GM18858 (cell line): ENCODE data around the gene CEP128.

ENCODE experiments used
- ATAC-seq: cut with Tn5 transposase; IDR thresholded peaks from one replicate; pipeline ENCODE4 v1.9.1; 2021; ENCODE audit not compliant: unreplicated experiment

Gene CEP128

DNA sequence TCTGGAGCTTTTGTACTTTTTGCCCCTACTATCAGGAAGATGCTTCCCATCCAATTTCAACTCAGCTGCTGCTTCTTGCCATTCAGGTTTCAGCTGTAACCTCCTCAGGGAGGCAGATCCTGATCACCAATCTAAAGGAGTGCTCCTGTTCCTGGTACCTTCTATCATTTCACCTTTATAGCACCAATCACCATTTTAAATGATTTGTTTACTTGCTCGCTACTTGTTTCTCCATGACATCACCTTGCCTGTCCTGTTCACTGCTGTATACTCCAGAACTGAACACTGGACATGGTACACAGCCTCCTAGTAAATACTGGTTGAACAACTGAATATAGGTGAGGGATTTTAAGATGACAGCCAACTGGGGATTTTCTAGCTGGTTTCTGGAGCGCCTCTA, 443.0 kb downstream of the CEP128 start:
- no peak for ATAC-seq

DNA sequence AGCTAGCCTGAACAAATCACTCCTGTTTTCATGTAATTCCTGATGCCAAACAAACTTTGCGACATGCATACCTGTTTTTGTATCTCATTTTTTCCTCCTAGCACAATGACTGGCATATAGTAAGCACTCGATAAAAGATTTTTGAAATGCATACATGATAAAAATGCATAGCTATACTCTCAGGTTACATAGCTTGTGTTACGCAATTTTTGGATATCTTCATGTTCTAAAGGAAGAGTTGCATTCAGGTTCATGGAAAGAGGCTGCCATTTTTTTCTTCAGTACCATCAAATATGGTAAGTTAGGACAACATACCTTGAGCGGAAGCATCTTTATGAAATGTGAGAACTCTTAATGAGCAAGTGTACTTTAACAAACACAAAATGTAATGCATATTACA, 445.4 kb downstream of the CEP128 start:
- ATAC-seq: no peak

DNA sequence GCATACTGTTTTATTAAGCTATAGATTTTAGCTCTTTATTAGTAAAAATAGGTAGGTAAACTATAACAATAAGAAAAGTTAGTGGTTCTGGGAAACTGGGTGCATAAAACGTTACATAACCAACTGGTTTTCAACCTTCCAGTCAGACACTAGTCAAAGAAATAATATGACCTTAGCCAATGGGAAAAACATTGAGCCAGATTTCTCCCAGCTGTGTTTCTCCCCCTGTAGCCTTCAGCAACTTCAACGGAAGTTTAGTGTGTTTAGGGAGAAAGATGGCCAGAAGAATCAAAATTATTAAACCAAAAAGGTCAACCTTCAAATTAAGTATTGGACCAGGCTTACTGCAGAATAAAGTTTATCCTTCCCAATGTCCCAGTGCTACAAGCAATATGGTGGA, 446.8 kb downstream of the CEP128 start:
- no peak for ATAC-seq

DNA sequence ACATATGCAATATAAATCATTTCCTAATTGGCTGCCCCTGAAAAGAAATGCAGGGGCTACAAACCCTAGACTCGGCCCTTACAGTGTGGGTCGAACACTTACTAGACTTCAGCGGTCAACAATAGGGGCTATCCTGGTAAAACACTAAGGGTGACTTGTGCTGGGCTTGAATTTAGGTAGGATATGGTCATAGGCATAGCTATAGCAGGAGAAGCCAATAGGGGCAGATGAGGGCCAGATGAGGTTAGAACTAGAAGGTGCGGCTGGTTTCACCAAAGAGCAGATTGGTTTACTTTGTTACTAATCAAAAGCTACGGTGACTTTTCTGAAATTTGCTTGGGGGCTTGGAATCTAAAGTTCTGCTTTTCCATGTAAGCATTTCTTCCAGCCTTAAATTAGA, 447.9 kb downstream of the CEP128 start:
- ATAC-seq: no peak

DNA sequence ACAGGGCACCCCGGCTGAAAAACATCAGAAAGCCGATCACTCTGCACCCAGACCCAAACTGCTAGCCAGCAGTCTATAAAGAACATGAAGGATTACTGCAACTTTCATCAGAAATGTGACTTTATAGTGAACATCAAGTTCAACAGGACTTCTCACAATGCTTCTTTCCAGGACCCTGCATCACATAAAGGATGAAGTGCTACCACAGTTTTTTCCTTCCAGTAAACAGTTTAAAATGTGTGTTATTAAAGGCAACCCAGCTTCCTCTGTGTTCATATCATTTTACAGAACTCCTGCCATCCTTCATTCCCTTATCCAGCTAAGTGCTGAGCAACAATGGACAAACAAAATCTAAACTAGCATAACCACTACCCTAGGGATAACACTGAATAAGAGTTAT, 449.9 kb downstream of the CEP128 start:
- ATAC-seq: no peak

DNA sequence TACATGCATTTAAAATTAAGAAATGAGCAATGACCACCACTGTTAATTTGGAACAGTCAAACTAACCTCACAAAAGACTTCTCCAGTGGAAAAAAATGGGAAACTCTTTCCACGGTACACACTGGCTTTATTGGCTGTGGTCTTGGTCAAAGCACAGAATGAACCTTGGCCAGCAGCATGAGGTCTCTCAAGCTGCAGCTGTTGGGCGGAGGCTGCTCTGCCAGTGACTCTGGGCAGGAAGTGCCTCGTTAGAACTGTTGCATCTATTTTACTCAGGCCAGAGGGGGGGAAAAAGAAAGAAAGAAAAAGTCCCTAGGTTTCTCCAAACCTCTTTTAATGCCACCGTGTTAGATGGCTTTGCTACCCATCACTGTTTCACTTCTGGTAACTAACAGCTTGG, 450.4 kb downstream of the CEP128 start:
- peak; percentile 92 for ATAC-seq

GRCh38 chr14:80489513-80489912, 452.0 kb downstream of the CEP128 start:
- no peak for ATAC-seq

DNA sequence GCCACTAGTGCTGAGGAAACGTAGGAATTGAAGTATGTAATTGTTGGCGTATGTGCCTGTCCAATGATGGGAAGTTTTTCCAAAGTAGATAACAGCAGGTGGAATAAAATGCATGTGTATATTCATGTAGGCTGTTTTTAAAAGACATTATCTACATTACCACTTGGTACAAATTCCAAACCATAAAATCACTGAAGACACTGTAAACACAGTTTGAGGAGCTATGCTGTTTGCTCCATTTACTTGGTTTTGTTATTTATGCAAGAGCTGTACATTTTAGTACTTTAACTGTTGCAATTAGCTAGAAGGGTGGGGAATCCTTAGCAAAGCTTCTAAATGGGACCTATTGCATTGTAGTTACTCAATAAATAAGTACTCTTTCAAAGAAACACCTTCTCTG, 455.8 kb downstream of the CEP128 start:
- no peak for ATAC-seq

GRCh38 chr14:80483331-80483730, 458.2 kb downstream of the CEP128 start:
- no peak for ATAC-seq

- ATAC-seq: no peak
These were observed 464.0 kb downstream of the CEP128 start for GRCh38 chr14:80477388-80478160.

DNA sequence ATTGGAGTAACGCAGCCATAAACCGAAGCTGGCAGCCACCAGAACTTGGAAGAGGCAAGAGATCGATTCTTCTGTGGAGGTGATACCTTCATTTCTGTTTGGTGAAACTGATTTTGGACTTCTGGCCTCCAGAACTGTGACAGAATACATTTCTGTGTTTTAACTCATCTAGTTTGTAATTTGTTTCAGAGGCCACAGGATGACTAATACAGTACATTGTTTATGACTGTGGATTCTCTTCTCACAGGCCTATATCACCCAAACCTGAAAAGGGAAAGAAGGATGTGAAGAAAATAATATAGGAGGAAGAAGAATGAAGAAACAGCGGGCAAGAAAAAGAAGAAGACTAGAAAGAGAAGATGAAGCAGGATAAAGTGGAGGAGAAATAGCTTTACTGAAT, 466.5 kb downstream of the CEP128 start:
- no peak for ATAC-seq

GRCh38 chr14:80468331-80469122, 473.0 kb downstream of the CEP128 start:
- ATAC-seq: no peak

DNA sequence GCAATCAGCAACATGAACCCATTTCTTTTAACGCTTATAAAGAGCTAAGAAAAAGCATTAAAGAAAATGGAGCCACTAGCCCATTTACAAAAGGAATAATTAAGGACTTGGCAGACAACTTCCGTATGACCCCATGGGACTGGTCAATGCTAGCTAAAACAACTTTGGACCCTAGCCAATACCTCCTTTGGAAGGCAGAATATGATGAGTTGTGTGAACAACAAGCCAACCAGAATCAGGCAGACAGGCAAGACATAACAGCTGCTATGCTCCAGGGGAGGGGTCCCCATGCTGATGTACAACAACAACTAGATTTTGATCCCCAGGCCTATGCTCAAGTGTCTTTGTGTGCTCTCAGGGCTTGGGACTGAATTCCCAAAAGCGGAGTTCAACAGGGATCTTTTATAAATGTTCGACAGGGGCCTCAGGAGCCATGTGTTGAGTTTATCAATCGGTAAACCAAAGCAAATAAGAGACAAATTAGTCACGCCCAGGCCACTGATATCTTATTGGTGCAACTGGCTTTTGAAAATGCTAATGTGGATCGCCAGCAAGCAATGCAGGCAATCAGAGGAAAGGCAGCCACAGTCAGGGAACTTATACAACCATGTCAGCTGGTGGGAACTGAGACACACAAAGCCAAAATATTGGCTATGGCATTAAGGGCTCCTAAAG, 475.9 kb downstream of the CEP128 start:
- ATAC-seq: no peak

DNA sequence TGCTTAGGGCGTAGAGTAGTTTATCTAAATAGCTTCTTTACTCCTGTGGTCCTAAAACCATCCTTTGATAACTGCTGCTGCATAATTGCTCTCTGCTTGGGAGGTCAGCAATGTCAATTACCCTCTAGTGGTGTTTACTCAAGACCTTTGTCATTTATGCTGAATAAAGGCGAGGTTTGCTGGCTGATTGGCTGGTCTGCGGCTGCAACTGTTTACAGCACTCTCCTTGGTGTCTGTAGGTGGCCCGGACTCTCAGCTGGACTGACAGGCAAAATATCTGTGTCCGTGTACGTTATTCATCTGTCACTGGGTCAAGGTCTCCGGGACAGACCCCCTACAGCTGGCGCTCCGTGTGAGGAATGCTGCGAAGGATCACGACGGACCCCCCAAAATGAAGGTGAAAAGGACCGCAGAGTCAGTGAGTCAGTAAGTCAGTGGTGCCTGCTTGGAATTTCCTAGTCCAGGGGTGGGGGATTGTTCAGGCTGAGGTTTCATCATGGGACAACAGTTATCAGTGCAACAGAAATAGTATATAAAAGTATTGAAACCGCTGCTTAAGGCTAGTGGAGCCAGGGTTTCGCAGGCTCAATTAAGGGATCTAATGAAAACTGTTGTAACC, 476.9 kb downstream of the CEP128 start:
- ATAC-seq: no peak

- ATAC-seq: no peak
These were observed 485.3 kb downstream of the CEP128 start for GRCh38 chr14:80456209-80456608.

DNA sequence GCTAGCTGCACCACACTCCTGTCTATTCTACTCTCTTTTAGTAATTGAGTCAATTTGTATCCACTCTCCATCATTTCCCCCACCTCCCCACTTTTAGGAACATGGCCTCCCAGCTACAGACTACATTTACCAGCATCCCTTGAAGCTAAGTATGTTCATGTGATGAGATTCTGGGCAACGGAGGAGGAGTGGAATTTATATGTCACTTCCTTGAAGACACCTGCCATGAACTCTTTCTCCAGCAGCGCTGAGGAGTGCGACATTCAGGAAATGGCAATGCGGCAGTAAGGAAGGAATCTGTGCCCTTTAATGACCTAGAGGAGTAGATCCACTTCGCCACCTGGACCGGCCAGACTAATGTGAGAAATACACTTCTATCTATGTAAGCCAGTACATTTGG, 486.5 kb downstream of the CEP128 start:
- ATAC-seq: no peak

DNA sequence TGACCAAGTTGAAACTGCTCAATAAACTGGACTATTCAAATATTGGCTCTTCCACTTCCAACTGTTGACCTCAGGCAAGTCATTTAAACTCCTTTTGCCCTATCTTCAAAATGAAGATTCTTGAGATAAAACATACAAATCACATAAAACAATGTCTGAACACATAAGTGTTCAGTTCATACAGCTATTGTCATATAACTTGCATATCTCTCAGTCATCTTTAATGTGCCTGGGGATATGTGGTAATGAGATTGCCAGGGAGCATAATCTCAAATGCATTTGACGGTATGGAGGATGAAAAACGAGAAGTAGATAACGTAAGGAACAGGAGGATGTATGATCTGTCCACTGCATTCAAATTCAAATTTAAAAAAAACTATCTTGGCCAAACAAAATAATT, 493.3 kb downstream of the CEP128 start:
- no peak for ATAC-seq

GRCh38 chr14:80447392-80447791, 494.1 kb downstream of the CEP128 start:
- ATAC-seq: no peak
